ENCODE results near the gene HRH3.

The HRH3 gene

DNA sequence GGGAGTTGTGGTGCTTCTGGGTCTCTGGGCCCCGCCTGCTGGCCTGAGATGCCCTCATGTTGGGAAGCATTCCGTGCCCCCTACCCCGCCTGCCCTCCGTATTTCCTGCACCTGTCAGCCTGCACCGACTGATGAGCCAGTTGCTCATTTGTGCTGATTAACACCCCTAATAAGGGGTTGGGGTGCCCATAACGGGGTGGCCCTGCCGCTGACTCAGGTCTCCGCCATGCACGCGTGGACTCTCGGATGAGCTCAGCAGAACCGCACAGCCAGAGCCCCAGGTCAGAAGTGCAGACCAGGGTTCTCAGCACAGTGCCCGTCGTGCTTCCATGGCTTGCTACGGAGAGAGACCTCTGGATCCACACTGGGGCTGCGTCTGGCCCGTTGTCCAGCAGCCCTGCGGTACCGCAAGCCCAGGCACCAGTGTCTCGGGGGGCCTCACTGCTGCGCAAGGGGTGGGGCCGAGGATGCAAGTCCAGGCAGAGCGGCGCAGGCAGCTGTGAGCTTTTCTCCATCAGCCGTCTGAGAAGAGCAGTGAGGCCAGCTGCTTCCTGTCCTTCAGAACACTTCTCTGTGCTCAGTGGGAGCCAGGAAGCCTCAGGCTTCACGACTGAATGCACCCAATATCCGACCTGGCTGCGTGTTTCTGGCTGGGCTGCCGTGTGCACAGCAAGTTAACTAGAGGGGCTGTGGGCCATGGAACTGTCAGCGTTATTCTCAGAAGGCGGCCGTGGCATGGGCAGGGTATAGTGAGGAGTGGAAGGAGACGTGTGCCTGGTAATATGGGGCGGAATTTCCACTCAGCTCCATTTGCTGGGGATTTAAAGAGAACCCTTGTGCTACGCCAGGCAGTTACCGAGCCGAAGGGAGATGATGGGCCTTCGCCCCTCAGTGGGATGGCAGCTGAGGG lies 18.6 kb downstream of the HRH3 start:
- FAIRE-seq (no peak), DNase-seq (ENCODE audit: low spot score) (no peak)

GRCh38 chr20:62200491-62201172 lies 19.4 kb downstream of the HRH3 start:
- FAIRE-seq: no peak
- DNase-seq (ENCODE audit: low spot score): no peak

- DNase-seq (ENCODE audit: low spot score) (no peak), FAIRE-seq (no peak)
Measured at GRCh38 chr20:62198931-62199330, 21.1 kb downstream of the HRH3 start.

DNA sequence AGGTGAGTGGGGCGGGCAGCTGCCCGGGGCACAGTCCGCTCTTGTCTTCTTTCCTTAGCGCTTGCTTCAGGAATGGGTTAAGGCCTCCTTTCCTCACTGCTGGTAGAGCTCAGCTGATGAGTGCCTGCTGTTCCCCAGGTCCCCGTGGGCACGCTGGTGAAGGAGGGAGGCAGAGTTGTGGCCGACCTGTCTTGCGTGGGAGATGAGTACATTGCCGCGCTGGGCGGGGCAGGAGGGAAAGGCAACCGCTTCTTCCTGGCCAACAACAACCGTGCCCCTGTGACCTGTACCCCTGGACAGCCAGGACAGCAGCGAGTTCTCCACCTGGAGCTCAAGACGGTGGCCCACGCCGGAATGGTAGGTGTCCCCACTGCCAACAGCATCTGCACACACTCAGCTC lies 21.6 kb downstream of the HRH3 start:
- DNase-seq (ENCODE audit: low spot score) (no peak), FAIRE-seq (no peak)

- DNase-seq (ENCODE audit: low spot score) (no peak), FAIRE-seq (no peak)
Measured at GRCh38 chr20:62197801-62198200, 22.3 kb downstream of the HRH3 start.

- no peak for DNase-seq (ENCODE audit: low spot score)
- no peak for FAIRE-seq
Measured at GRCh38 chr20:62197311-62197710, 22.8 kb downstream of the HRH3 start.

DNA sequence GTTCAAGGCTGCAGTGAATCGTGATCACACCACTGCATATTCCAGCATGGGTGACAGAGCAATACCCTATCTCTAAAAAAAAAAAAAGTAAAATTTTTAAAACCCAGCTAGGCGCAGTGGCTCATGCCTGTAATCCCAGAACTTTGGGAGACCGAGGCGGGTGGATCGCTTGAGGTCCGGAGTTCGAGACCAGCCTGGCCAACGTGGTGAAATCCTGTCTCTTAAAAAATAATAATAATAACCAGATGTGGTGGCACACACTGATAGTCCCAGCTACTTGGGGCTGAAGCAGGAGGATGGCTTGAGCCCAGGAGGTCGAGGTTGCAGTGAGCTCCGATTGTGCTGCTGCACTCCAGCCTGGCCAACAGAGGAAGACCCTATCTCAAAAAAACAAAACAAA lies 23.8 kb downstream of the HRH3 start:
- no peak for FAIRE-seq

GRCh38 chr20:62195736-62196135 lies 24.3 kb downstream of the HRH3 start:
- DNase-seq (ENCODE audit: low spot score) (no peak), FAIRE-seq (no peak)

More for the DNA sequence above, 23.8 kb downstream of the HRH3 start:
- DNase-seq (ENCODE audit: low spot score): no peak

DNA sequence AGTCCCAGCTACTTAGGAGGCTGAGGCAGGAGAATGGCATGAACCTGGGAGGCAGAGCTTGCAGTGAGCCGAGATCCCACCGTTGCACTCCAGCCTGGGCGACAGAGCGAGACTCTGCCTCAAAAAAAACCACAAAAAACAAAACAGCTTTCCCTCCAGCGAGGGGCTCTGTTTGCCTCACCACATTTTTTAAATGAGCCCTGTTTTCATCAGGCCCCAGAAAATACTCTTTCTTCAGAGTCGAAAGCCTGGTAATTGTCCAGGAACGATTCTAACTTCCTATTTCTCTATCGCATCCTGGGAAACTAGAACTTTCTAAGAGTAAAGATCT lies 25.0 kb downstream of the HRH3 start:
- FAIRE-seq (no peak), DNase-seq (ENCODE audit: low spot score) (no peak)

DNA sequence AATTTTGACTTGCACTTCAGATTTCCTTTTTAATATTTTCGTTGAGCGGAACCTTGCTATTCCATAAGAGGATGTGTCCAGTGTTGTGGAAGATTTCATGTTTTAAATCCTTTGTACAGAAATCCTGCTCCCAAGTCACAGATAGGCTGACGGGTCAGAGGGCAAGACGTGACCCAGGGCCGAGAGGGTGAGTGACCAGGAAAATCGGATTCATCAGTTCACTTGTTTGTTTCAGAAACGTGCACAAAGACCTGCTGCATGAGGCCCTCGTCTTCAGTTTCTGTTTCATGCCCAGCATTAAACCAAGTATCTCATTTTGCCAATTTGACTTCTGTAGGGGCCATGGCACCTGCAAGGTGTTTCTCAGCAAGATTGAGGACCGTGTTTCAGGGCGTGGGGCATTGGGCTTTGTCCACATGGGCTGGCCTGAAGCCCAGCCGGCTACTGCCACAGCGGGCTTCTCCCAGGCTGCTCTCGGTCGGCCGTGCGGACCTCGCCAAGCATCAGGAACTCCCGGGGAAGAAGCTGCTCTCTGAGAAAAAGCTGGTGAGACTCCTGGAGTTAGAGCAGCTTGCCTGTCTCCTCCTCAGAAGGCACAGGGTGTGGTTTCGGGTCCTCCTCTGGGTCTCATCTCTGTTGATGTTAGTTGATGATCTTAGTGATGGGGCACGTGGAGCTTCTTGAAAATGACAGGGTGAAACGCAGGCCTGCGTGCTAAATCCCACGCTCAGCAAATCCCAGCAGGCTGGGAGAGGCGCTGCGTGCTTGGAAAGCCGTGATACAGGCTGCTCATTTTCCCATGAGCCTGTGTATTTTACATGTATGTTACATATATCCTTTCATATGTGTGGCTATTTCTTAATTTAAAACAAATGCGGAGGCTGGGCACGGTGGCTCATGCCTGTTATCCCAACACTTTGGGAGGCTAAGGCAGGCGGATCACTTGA lies 26.7 kb downstream of the HRH3 start:
- DNase-seq (ENCODE audit: low spot score): no peak
- FAIRE-seq: no peak

GRCh38 chr20:62192635-62193034 lies 27.4 kb downstream of the HRH3 start:
- DNase-seq (ENCODE audit: low spot score) (no peak), FAIRE-seq (no peak)

DNA sequence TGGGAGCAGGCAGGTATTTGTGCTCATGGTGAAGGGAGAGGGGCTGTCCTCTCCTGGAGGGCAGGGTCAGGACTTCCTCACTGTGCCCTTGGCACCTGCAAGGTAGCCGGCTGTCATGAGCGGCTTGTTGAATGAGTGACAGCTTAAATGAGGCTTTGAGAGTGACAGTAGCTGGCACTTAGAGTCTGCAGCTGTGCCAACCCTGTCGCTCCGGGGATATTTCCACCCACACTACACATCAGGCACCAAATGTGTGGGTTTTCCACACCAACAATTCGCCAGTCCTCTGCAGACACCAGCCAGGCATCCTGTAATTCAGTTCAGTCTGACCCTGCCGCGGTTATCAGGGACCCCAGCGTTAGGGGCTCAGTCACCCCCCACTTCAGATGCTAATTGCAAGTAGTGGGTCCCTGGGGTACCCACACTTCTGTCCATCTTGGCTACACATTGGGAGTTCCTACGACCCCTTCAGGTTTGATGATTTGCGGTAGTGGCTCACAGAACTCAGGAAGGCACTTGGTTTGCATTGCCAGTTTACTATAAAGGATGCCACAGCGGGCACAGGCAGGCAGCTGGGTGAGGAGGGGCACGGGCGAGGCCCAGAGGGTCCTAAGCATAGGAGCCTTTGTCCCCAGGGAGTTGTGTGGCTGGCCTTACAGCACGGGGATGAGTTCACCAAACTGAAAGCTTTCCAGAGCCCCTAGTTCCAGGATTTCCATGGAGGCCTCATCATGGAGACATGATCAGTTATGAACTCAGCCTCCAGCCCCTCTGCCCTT lies 28.1 kb downstream of the HRH3 start:
- DNase-seq (ENCODE audit: low spot score) (no peak), FAIRE-seq (no peak)

- no peak for FAIRE-seq
Measured at GRCh38 chr20:62190639-62191411, 29.3 kb downstream of the HRH3 start.

DNA sequence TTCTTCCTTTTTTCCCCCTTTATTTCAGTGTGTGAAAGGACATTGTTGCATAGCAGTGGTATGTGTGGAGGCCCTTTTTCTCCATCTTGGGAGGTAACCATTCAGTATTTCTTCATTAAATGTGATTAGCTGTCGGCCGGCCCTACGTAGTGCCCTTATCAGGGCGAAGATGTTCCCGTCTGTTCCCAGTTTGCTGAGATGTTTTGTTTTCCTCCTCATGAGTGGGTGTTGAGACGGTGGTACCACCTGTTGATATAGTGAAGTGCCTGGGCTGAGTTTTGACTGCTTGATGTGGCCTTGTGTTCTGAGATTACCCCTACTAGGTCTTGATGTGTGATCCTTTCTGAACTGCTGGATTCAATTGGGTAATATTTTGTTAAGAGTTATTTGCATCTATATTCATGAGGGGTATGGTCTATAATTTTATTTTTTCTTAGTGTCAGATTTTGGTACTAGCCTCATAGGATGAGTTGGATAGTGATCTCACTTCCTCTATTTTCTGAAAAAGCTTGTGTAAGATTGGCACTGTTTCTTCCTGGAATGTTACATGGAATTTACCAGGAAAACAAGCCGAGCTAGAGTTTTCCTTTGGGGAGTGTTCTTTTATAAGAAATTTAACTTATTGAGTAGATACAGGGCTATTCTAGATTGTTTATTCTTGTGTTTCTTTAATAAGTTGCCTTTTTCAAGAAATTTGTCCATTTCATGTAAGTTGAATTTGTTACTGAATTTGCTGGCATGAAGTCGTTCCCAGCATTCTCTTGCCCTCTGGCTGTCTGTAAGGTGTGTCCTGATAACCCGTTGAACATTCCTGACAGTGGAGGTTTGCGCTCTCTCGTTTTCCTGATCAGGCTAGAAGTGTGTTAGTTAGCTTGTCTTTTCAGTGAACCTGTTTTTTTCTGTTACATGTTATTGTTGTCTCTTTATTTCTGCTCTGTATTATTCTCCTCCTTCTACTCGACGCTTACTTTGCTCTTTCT lies 32.9 kb downstream of the HRH3 start:
- FAIRE-seq (no peak), DNase-seq (ENCODE audit: low spot score) (no peak)

More at GRCh38 chr20:62190639-62191411, 29.3 kb downstream of the HRH3 start:
- no peak for DNase-seq (ENCODE audit: low spot score)

DNA sequence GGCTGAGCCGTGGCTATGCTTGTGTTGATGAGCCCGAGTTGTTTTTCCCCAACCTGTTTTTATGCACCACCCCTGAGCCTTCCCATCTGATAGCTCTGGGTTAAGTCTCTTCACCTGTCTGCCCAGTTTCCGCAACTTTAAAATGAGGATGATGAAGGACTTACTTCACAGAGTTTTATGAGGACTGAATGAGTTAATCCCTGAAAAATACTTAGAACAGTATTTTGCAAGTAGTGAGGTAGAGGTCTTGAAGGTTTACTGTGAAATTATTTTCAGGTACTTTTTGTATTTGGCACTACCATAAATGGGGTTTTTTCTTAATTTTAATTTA lies 34.0 kb downstream of the HRH3 start:
- DNase-seq (ENCODE audit: low spot score) (no peak), FAIRE-seq (no peak)

DNA sequence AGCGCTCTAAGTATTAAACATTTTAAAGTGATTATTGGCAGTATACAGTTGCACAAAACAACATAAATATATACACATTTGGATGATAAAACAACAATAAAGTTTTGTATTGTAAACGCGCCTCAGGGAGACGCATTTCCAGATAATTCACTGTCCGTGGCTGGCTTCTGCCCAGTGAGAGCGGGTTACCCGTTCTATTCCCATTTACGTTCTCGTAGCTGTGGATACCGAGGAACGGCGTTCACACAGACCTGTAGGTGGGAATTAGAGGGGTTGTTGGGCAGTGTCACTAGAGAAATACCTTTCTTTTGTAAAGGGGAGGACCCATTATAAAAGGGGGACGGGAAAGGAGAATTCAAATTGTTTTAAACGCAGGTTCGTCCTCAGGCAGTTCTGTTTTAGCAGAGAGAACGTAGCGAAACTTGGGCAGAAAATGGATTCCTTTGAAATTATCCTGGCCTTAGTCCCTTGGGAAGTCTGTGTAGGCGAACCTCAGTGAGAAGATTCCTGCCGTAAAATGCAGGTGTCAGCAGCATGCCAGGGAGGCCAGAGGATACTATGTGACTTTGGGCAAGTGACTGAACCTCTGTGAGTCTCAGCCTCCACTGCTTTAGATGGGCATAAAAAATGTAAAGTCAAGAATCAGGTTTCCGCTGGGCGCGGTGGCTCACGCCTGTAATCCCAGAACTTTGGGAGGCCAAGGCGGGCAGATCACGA lies 36.5 kb downstream of the HRH3 start:
- FAIRE-seq: no peak
- no peak for DNase-seq (ENCODE audit: low spot score)

DNA sequence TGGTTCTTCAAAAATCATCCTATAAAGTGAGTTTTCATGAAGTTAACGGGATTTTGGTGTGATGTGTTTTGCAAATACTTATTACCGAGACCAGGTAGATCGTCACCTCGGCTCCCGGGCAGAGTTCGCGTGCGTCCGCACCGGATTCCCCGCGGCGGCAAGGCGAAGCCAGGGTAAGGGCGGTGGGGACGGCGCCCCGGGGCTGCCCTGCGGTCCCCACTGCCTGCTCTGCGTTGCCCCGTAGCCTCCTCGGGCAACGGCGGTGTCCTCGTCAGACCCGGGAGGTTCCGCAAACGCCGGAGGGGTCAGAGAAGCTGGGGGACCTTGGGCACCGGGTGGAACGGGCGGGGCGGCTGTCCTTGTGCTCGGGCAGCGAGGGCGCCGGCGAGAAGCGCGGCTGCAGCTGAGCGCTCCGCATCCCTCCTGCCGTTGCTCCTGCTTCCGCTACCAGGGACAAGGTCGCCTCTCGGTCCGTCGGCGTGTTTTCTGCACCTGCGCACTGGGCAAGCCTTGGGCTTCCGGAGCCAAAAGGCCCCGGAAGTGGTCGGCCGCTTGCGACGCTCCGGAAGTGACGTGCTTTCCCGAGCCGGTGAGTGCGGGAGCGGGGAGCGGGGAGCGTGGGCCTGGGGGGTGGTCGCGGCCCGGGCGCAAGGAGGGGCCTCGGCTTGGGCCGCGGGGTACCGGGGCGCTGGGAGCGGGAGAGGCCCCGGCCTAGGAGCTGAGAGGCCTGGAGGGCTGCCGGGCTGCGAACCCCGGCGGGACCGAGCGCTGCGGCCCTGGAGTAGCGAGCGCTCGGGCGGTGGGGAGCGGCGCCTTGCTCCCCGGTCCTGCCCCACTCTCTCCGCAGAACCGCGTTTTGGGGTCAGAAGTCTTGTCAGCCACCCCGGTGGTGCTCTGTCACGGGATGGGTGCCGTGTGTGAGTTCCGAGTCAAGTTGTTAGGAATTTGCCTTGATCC lies 37.3 kb downstream of the HRH3 start, which contains the start of gene MTG2:
Gene MTG2 (plus strand): TSS at position 560 of the 957 bp plus-strand sequence. CDS start 10,393 bp downstream, outside the sequence.
- DNase-seq (ENCODE audit: low spot score): peak; percentile 94
- FAIRE-seq: peak; percentile 20
